ENCODE measurements around the gene ABHD6.

- TF ChIP-seq CTCF (IDR thresholded peaks at IDR 0.05; ENCODE audit: low read depth, low read length, poor library complexity, severe bottlenecking) = no peak
- TF ChIP-seq EZH2phosphoT487 (IDR thresholded peaks at IDR 0.05; ENCODE audit: borderline replicate concordance, low read length) = no peak
Measured at GRCh38 chr3:58308728-58309127, 71.1 kb downstream of the ABHD6 start.

Data from DOHH2 (cell line).